ENCODE measurements around the gene PER2. TPM values are rescaled to one million over a fixed set of nuclear protein-coding genes. Genes with fewer than 3 reads are reported as not detected.

The PER2 gene
- total RNA-seq, 1 donor from 2014 or later: 3.8 TPM

DNA sequence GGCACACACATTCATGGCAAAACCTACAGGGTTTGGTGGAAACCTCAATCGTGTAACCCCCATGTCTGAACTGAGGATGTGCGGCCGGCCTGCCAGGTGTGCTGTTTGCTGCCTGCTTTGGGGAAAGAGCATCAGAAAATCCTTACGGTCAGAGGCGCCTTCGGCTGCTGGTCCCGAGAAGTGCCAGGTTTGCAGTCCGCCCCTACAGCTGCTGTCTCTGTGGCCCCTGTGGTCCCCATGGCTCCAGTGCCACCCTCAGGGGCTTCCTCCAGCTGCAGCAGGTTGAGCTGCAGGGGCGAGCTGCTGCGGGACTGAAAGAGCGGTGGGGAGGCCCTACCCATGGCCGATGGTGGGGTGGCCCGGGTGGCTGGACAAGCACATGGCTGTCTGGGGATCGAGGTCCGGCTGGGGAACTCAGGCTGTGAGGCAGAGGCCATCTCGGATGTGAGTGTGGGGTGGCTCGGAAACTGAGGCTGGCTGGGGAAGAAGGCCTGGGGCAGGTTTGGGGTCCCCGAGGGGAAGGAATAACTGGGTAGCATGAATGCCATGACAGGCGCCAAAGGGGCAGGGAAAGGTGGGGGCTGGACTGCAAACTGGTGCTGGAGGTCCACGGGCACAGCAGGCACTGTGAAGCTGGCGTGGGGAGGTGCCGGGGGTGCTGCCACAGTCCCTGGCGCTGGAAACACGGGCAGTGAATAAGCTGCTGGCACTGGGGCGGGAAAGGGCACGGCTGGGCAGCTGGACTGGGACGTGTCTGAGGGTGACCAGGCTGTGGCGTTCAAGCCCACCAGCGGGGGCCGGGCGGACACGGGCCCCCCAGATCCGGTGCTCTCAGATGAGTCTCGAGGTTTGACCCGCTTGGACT is 35.4 kb downstream of the PER2 start:
- TF ChIP-seq, protein P1, sequence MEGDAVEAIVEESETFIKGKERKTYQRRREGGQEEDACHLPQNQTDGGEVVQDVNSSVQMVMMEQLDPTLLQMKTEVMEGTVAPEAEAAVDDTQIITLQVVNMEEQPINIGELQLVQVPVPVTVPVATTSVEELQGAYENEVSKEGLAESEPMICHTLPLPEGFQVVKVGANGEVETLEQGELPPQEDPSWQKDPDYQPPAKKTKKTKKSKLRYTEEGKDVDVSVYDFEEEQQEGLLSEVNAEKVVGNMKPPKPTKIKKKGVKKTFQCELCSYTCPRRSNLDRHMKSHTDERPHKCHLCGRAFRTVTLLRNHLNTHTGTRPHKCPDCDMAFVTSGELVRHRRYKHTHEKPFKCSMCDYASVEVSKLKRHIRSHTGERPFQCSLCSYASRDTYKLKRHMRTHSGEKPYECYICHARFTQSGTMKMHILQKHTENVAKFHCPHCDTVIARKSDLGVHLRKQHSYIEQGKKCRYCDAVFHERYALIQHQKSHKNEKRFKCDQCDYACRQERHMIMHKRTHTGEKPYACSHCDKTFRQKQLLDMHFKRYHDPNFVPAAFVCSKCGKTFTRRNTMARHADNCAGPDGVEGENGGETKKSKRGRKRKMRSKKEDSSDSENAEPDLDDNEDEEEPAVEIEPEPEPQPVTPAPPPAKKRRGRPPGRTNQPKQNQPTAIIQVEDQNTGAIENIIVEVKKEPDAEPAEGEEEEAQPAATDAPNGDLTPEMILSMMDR (IDR thresholded peaks at IDR 0.05; ENCODE audit: partially characterized antibody, unreplicated experiment): no peak
- Mint-ChIP-seq H3K4me3 (ENCODE audit: unreplicated experiment) (no peak overlapping the region), H3K27ac (ENCODE audit: unreplicated experiment) (no peak overlapping the region), H3K9me3 (ENCODE audit: unreplicated experiment) (peaks cover 11% of the 10 kb centered on the region), H3K4me1 (ENCODE audit: low read depth, unreplicated experiment) (peaks cover 60% of the 10 kb centered on the region), H3K27me3 (ENCODE audit: unreplicated experiment) (peaks cover 4% of the 10 kb centered on the region), H3K36me3 (ENCODE audit: unreplicated experiment) (no peaks in the 10 kb centered on the region)
- no peak for DNase-seq

DNA sequence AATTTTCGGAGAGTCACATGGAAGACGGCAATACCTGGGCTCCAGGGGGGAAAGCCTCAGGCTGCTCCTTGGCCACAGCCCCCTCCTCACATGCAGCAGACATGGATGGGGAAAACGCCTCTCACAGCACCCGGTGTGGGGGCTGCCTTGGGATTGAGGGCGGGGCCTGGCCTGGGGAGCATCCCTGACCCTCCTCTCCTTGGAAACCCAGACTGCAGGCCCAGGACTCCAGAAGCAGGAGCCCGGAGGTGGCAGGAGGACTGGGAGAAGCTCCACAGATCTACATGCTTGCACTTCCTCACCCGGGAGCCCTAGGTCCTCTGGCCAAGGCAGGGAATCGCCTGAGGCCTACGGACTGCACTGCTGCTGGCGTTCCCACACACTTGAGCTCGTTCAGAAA is 36.4 kb downstream of the PER2 start:
- no peak for DNase-seq
- Mint-ChIP-seq H3K27me3 (ENCODE audit: unreplicated experiment) (peaks cover 9% of the 10 kb centered on the region), H3K4me3 (ENCODE audit: unreplicated experiment) (no peak overlapping the region), H3K9me3 (ENCODE audit: unreplicated experiment) (peaks cover 13% of the 10 kb centered on the region), H3K4me1 (ENCODE audit: low read depth, unreplicated experiment) (peaks cover 69% of the 10 kb centered on the region), H3K36me3 (ENCODE audit: unreplicated experiment) (no peaks in the 10 kb centered on the region), H3K27ac (ENCODE audit: unreplicated experiment) (no peak overlapping the region)
- TF ChIP-seq, protein P1 (IDR thresholded peaks at IDR 0.05; ENCODE audit: partially characterized antibody, unreplicated experiment): no peak

DNA sequence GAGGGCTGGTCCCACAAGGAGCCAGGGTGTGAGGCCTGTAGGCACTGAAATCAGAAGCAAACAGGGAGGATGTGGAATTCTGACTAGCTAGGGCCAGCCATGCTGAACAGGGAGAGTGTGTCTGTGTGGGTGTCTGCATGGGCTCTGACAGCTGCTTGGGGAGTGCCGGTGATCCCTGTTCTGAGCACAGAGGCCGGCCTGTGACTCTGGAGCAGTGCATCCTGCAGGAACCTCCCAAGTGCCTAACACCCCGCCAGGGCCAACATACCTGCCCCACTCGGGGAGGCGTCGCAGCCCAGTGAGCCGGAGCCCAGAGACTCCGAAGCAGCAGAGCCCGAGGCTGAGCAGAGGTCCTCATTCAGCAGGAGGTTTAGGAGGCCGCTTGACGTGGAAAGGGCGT is 37.1 kb downstream of the PER2 start:
- TF ChIP-seq, protein P1 (IDR thresholded peaks at IDR 0.05; ENCODE audit: partially characterized antibody, unreplicated experiment): no peak
- Mint-ChIP-seq H3K27me3 (ENCODE audit: unreplicated experiment) (peaks cover 10% of the 10 kb centered on the region), H3K27ac (ENCODE audit: unreplicated experiment) (peak overlapping the region; percentile 80), H3K36me3 (ENCODE audit: unreplicated experiment) (no peaks in the 10 kb centered on the region), H3K4me1 (ENCODE audit: low read depth, unreplicated experiment) (peaks cover 69% of the 10 kb centered on the region), H3K4me3 (ENCODE audit: unreplicated experiment) (peak overlapping the region; percentile 23), H3K9me3 (ENCODE audit: unreplicated experiment) (peaks cover 13% of the 10 kb centered on the region)
- DNase-seq: no peak

DNA sequence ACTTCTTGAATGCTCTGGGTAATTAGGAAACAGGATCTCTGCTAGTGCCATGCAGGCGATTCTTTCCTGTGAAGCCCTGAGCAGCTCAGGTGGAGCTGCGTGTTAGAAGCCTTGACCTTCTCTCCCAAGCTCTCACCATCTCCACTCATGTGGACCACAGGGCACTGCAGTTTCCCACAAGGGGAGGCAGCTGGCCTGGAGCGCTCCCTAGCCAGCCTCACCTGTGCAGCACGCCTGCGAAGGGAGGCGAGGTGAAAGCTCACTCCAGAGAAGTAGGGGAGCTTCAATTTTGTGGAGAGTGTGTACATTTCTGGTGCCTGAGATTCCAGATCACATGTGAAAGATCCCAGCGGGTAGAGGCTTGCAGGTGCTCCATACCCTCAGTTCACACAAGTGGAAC is 37.5 kb downstream of the PER2 start:
- no peaks in the 10 kb centered on the region for H3K36me3 Mint-ChIP-seq (ENCODE audit: unreplicated experiment)
- H3K9me3 Mint-ChIP-seq (ENCODE audit: unreplicated experiment): peaks cover 13% of the 10 kb centered on the region
- peaks cover 68% of the 10 kb centered on the region for H3K4me1 Mint-ChIP-seq (ENCODE audit: low read depth, unreplicated experiment)
- peak overlapping the region; percentile 23 for H3K4me3 Mint-ChIP-seq (ENCODE audit: unreplicated experiment)
- no peak for DNase-seq
- peaks cover 13% of the 10 kb centered on the region for H3K27me3 Mint-ChIP-seq (ENCODE audit: unreplicated experiment)
- TF ChIP-seq, protein P1 (IDR thresholded peaks at IDR 0.05; ENCODE audit: partially characterized antibody, unreplicated experiment): no peak
- peak overlapping the region; percentile 80 for H3K27ac Mint-ChIP-seq (ENCODE audit: unreplicated experiment)

DNA sequence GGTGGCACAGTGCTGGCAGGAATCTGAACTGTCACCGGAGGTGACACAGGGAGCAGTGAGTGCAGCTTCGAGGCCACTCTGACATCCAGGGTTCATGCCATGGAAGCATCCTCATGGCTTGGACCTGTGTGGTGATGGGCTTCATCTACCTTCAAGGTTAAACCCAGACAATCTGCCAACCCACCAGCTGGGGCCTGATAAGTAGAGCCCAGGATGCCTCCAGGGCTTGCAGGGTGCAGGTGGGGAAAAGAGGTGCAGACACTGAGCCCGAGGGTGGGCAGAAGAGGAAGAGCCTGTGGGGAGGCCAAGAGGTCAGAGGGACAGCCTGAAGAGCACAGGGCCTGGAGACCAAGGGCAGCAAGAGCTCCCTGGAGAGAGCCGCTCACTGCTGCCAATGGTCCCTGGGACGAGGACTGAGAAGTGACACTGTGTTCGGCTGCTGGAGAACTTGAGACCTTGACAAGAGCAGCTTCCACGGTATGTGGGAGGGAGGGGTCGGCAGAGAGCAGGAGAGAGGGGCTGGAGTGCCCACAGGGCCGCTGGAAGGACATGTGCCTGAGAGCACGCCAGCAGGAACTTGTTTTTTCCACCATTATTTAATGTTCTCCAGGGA is 40.5 kb downstream of the PER2 start:
- Mint-ChIP-seq H3K27ac (ENCODE audit: unreplicated experiment) (peak overlapping the region; percentile 87), H3K27me3 (ENCODE audit: unreplicated experiment) (peaks cover 13% of the 10 kb centered on the region), H3K36me3 (ENCODE audit: unreplicated experiment) (no peaks in the 10 kb centered on the region), H3K9me3 (ENCODE audit: unreplicated experiment) (peaks cover 15% of the 10 kb centered on the region), H3K4me1 (ENCODE audit: low read depth, unreplicated experiment) (peaks cover 68% of the 10 kb centered on the region), H3K4me3 (ENCODE audit: unreplicated experiment) (peak overlapping the region; percentile 64)
- TF ChIP-seq, protein P1 (IDR thresholded peaks at IDR 0.05; ENCODE audit: partially characterized antibody, unreplicated experiment): no peak
- no peak for DNase-seq
